CD4-positive, alpha-beta T cell treated with Interleukin-21 for 1 hour (primary cell): ENCODE measurements around the gene CTDSPL.

Experiments used
- DNase-seq: peaks from one replicate; pipeline ENCODE4 v3.0.0-alpha.2; 2020

Gene CTDSPL

DNA sequence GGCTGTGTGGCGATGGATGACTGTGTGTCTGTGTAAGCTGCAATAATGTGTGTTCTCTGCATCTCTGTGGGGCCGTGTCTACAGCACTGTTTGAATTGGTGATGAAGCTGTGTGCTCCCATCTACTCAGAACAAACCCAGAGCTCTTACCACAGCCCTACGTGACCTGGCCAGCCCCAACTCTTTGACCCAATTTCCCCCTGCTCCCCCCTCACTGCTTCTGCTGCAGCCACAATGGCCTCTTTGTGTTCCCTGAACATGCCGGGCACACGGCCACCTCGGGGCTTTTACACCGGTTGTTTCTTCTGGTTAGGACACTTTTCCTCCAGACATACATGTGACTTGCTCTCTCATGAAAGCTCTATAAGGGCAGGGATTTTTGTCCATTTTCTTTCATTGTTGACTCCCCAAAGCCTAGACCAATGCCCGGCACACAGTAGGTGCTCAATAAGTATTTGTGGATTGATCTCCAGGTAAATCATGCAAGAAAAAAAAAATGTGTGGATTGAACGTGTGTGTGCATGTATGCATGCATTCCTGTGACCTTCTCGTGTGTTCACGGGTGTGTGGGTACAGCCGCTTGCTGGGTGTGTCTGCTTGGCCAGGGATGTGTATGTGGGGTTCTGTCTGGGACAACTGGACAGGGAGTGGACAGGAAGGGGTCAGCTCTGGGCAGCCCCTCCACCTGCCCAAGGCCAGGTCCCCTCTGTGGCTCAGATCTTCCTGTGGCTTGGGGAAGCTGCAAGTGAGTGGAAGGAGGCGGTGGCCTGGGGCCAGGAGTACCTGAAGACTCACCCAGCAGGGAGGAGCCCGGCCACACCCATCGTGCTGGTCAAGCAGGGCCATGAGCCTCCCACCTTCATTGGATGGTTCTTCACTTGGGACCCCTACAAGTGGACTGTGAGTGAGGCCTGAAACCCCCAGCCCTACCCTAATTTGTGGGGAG, 143.7 kb downstream of the CTDSPL start:
- DNase-seq, result no peak

DNA sequence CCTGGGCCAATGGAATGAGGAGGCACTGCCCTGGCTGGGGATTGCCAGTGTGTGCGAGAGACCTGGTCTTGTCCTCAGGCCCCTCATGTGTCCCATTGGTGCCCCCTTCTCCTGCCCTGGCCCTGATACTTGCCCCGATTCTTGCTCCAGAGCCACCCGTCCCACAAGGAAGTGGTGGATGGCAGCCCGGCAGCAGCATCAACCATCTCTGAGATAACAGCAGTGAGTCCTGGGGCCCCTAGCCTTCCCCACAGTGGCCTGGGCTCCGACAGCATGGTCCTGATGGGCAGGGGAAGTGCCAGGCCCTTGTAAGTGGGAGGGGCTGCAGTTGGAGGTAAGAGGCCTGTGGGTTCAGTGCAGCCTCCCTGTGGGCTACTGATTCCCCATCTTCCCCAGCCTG, 144.4 kb downstream of the CTDSPL start:
- DNase-seq, result no peak

DNA sequence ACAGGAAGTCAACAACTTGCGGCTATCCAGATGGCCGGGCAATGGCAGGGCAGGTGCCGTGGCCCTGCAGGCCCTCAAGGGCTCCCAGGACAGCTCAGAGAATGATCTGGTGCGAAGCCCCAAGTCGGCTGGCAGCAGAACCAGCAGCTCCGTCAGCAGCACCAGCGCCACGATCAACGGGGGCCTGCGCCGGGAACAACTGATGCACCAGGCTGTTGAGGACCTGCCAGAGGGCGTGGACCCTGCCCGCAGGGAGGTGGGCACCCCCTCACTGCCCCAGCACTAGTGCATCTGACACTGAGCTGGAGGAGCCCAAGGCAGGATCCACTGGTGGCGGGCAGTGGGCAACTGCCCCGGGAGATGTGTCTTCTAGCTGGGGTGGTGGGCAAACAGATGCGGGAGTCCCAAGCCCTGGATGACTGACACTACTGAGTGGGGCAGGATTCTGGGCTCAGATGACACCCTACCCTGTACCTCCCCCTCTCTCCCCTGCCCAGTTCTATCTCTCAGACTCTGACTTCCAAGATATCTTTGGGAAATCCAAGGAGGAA, 144.8 kb downstream of the CTDSPL start:
- no peak for DNase-seq

DNA sequence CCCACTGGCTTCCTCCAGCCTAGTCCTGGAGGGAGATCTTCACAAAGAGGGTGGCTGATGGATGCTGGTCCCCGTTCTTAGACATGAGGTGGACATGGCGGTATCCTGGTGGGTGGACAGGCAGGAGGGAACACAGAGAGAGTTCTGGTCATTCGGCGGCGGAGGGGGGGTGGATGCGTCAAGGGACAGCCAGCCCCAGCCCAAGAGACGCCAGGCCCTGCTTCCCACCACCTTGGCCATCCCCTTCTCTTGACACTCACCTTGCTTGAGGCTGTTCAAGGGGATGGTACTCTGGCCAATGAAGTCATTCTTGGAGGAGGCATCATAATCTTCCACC, 146.0 kb downstream of the CTDSPL start:
- no peak for DNase-seq

GRCh38 chr3:38008191-38008701, 146.6 kb downstream of the CTDSPL start:
- no peak for DNase-seq

GRCh38 chr3:38008971-38009580, 147.4 kb downstream of the CTDSPL start:
- DNase-seq, result no peak

- DNase-seq, result no peak
Observed at GRCh38 chr3:38009807-38010591, 148.3 kb downstream of the CTDSPL start.

DNA sequence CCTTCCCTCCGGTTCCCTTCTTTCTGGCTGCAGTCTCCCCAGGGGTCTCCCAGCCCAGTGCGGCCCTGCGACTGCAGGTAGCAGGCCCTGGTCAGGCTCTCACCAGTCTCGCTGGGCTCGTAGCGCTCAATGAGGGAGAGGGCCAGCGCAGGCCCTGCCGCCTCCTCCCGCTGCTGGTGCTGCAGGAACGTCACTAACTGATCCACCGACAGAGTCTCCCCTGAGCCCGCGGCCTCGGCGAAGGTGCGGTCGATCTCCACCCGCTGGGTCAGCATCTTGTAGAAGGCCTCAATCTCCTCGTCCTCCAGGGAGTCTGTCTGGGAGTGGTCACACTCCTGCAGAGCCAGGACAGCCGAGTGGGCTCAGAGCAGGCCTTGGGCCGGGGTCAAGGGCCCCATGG, 149.4 kb downstream of the CTDSPL start:
- no peak for DNase-seq

DNA sequence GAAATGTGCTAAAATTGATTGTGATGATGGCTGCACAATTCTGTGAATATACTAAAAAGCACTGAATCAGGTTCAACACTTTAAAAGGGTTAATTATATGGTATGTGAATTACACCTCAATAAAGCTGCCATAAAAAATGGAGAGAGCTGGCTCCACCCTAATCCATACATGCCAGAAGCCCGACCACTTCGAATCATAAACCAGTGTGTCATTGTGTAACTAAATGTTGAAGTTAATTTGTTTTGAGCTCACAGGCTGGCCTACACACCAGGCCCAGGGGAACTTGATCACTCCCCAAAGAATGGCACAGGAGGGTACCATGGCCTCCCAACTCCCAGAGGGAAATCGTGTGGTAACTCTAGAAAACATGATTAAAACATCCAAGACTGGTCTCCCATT, 153.8 kb downstream of the CTDSPL start:
- no peak for DNase-seq

DNA sequence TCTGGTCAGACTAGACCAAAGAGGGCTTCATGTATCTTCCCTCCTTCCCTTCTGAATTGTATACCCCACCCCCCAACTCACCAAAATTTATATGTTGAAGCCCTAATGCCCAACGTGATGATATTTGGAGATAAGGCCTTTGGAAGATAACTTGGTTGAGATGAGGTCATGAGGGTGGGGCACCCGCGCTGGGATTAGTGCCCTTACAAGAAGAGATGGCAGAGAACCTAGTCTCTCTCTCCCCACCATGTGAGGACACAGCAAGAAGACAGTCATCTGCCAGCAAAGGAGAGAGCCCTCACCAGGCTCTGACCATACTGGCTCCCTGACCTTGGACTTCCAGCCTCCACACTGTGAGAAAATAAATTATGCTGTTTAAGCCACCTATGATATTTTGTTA, 154.3 kb downstream of the CTDSPL start:
- no peak for DNase-seq

GRCh38 chr3:38016410-38016809, 154.7 kb downstream of the CTDSPL start:
- DNase-seq, result no peak

GRCh38 chr3:38016847-38017444, 155.3 kb downstream of the CTDSPL start:
- no peak for DNase-seq

GRCh38 chr3:38017445-38018295, 156.0 kb downstream of the CTDSPL start:
- no peak for DNase-seq

- no peak for DNase-seq
Observed at GRCh38 chr3:38018296-38019266, 156.9 kb downstream of the CTDSPL start.

GRCh38 chr3:38019658-38020341, 158.1 kb downstream of the CTDSPL start:
- no peak for DNase-seq

DNA sequence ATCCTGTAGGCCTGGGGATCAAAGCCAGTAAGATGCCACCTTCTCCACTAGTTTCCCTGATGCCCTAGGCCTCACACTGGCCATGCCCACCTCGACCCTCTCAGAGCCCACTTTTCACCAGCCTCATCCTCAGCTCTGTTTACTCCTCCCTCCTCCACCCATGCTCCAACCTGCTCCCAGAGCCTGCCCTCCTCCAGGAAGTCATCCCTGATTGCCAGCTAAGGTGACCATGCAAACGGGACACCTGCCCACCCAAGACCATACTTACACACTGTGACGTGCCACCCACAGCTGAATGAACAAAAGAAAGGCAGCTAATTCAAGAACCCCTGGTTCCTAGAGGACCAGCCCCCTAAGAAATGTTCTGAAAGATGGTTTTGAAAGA, 158.7 kb downstream of the CTDSPL start:
- DNase-seq, result no peak

DNA sequence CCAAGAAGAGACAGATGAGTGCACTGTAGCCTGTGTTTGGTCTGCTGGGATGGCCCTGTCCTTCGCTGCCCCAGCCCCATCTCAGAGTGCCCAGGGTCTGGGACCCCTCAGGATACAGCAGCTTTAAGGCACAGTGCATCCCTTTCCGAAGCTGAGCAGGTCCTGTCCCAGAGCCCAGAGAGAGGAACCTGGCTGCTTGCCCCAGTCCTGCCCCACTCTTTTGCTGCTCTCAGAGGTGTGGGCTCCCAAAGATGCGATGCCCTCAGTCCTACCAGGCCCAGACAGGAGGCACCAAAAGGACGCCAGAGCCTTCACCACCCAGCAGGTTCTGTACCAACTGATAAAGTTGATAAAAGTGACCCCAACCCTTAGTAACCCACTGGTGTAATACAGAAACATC, 159.5 kb downstream of the CTDSPL start:
- DNase-seq, result no peak

- no peak for DNase-seq
Observed at GRCh38 chr3:38022301-38022700, 160.6 kb downstream of the CTDSPL start.

DNA sequence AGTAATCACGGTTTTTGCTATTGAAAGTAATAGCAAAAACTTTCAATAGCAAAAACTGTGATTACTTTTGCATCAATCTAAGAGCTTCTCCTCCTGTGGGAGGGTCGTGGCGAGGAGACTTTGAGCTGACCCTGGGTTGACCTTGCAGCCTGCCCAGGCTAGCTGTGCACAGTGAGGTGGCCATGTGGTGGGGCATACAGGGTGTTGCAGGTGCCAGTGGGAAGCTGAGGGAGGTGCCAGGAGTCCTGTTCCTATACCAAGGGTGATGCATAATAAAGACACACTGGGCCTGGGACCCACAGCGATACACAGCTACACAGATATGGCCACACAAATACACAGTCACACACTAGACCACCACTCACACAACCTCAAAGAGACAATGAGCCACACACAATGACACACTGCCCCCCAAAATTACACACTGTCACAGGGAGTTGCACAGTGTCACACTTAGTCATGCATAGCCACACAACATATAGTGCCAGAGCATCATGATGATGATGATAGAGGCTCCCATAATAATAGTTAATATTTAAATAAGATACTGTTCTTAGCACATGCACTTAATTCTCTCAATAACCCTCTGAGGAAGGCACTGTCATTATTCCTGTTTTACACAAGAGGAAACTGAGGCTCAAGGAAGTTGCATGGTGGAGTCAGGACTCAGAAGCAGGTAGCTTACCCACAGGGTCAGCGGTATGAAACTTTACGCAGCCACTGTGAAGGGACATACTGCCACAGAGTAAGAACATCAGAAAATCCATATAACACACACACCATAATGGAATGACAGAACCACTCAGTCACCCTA, 161.4 kb downstream of the CTDSPL start:
- no peak for DNase-seq
